PC-9 (cell line): ENCODE results near the gene ACTRT3.

Experiments
- EZH2 ChIP-seq: fragments of 200-600 bp; sonication (generic); IDR thresholded peaks from 2 replicates; pipeline ENCODE4 v1.8.0; 2017; ENCODE audit warnings: antibody characterized with exemption, low read depth
- TF ChIP-seq, protein P1 (sequence below): fragments of 200-600 bp; sonication (generic); conservative IDR thresholded peaks from 2 replicates; pipeline ENCODE4 v1.6.1; 2017; ENCODE audit warnings: mixed run types, antibody characterized with exemption, mild to moderate bottlenecking, moderate library complexity

DNA sequence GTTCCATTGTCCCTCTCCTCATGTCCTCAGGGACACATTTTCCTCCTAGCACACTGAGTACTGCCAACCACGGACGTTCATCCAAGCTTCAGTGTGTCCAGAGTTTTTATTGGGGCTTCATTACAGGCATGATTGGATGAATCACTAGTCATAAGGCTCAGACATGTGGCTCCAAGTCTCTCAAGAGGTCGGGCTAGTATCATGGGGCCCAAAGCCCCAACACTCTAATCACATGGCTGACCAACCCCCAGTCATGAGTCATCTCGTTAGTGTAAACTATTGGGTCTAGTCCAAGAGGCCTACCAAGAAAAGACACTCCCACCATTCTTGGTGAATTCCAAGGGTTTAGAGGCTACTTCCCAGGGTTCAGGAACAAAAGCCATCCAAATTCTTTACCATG is 8.9 kb downstream of the ACTRT3 start:
- TF ChIP-seq, protein P1, sequence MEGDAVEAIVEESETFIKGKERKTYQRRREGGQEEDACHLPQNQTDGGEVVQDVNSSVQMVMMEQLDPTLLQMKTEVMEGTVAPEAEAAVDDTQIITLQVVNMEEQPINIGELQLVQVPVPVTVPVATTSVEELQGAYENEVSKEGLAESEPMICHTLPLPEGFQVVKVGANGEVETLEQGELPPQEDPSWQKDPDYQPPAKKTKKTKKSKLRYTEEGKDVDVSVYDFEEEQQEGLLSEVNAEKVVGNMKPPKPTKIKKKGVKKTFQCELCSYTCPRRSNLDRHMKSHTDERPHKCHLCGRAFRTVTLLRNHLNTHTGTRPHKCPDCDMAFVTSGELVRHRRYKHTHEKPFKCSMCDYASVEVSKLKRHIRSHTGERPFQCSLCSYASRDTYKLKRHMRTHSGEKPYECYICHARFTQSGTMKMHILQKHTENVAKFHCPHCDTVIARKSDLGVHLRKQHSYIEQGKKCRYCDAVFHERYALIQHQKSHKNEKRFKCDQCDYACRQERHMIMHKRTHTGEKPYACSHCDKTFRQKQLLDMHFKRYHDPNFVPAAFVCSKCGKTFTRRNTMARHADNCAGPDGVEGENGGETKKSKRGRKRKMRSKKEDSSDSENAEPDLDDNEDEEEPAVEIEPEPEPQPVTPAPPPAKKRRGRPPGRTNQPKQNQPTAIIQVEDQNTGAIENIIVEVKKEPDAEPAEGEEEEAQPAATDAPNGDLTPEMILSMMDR, result no peak
- TF ChIP-seq EZH2, result no peak
